GM19372 (cell line): ENCODE measurements around the gene GET3.

Source experiments
- ATAC-seq: cut with Tn5 transposase; IDR thresholded peaks from one replicate; pipeline ENCODE4 v1.9.1; 2021; ENCODE audit warnings: mild to moderate bottlenecking, low read depth, moderate library complexity; ENCODE audit not compliant: unreplicated experiment

Gene GET3

GRCh38 chr19:12778017-12778904 is 41.0 kb downstream of the GET3 start:
- no peak for ATAC-seq

DNA sequence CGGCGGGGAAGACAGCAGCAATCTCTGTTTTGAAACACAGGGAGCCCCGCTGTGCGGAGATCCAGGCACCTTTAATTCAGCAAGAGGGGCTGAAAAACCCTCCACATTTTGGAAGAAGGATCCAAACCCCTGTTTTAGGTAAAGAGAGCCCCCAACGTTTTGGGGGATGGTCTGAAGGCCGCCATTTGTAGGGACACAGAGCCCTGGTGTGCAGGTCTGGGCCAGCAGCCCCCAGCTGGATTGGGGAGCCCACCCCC is 41.5 kb downstream of the GET3 start:
- no peak for ATAC-seq

DNA sequence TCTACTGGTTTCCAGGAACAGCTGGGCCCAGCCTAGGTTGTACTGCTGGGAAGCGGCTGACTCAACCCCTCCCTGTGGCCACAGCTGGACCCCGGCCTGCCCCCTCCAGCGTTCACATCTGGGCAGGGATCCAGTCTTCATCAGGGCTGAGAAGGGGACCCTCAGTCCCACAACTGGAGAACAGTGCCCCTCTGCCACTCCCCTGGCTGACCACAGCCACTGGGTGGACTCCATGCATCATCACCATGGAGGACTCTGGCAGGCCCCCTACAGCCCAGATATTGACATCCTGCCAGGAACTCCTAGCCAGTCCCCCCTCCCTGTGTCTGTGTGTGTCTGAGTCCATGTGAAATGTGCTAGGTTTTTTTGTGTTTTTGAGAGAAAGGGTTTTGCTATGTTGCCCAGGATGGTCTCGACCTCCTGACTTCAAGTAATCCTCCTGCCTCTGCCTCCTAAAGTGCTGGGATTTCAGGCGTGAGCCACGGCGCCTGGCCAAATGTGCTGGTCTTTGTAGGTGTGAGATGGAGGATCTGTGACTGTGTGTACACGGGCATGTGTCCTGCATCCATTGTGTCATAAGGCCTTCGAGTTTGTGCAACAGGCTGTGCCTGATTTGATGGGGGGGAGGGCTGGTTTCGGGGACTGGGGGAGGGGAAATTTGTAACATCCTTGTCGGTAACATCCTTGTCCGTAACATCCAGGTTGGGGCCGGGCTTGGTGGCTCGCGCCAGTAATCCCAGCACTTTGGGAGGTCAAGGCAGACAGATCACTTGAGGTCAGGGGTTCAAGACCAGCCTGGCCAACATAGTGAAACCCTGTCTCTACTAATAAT is 42.1 kb downstream of the GET3 start:
- ATAC-seq = no peak

- ATAC-seq = no peak
These were observed 44.8 kb downstream of the GET3 start for GRCh38 chr19:12782174-12782423.

GRCh38 chr19:12782424-12783290 is 45.4 kb downstream of the GET3 start:
- peak; percentile 47 for ATAC-seq

GRCh38 chr19:12783291-12783848 is 46.1 kb downstream of the GET3 start:
- no peak for ATAC-seq

DNA sequence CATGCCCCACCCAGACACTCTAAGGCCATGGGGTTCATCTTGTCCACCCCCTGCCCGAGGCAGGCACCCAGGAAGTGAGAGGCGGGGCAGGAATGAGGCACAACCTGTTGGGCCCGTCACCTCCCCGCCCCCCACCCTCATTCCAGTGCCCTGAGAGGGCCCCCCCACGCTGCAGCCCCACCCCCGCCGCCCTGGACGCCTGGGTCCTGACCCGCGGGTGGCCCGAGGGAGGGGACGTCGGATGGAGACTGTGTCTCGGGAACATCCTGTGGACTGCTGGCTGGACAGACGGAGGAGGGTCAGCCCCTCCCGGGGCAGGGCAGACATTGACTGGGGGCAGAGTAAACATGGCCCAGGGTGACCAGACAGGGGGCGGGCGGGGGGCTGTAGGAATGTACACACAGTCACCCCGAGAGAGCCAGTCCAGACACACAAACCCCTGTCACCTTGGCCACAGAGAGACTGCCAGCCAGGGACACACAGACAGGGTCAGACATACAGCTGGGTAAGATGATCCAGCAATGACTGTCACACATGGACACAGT is 46.6 kb downstream of the GET3 start:
- ATAC-seq = no peak

DNA sequence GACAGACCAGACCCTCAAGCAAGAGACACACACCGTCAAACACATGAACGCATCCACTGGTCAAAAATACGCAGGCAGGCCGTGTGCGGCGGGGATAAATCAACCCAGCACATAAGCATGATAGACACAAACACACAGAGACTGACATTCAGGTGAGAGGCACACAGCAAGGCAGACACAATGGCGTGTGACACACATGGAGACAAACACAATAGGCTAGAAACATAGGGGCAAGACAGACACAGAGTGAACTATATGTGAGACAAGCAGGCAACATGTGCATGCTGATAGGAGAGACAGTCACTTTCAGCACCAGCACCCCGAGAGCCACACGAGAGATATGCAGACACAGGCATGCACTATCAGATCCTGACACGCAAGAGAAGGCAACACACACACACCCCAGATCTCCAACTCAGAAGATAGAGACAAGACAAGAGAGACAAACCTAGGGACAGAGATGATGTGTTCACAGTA is 47.1 kb downstream of the GET3 start:
- no peak for ATAC-seq

- no peak for ATAC-seq
These were observed 47.7 kb downstream of the GET3 start for GRCh38 chr19:12784871-12785430.

- no peak for ATAC-seq
These were observed 48.2 kb downstream of the GET3 start for GRCh38 chr19:12785431-12786031.

GRCh38 chr19:12786141-12786870 is 49.0 kb downstream of the GET3 start:
- no peak for ATAC-seq

DNA sequence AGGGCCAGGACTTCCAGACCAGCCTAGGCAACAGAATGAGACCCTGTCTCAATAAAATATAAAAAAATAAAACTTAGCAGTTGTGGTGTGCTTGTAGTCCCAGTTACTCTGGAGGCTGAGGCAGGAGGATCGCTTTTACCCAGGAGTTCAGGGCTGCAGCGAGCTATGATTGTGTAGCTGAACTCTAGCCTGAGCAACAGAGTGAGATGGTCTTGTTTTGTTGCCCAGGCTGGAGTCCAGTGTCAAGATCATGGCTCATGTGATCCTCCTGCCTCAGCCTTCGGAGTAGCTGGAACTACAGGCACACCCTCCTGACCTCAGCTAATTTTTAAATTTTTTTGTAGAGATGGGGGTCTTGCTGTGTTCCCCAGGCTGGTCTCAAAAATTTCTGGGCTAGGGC is 49.7 kb downstream of the GET3 start:
- no peak for ATAC-seq

GRCh38 chr19:12787458-12787857 is 50.2 kb downstream of the GET3 start:
- ATAC-seq = no peak

GRCh38 chr19:12788042-12788681 is 50.9 kb downstream of the GET3 start:
- no peak for ATAC-seq

DNA sequence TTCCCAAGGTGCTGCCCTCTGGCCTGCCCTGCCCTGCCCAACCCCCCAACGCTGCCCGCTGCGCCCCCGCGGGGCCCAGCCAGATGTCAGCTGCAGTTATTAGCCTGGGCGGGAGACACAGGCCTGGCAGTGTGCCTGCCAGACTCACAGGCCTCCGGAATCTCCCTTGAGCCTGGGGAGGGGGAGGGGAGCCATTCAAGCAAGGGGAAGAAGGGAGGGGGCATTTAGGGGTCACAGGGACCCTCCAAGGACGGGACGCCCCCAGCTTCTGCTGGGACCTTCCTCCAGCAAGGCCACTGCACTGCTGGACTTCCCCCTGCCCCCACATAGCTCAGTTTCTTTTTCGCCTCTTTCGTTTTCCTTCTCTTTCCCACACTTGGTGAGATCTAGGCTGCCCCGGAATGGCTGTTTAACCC is 51.4 kb downstream of the GET3 start:
- no peak for ATAC-seq

DNA sequence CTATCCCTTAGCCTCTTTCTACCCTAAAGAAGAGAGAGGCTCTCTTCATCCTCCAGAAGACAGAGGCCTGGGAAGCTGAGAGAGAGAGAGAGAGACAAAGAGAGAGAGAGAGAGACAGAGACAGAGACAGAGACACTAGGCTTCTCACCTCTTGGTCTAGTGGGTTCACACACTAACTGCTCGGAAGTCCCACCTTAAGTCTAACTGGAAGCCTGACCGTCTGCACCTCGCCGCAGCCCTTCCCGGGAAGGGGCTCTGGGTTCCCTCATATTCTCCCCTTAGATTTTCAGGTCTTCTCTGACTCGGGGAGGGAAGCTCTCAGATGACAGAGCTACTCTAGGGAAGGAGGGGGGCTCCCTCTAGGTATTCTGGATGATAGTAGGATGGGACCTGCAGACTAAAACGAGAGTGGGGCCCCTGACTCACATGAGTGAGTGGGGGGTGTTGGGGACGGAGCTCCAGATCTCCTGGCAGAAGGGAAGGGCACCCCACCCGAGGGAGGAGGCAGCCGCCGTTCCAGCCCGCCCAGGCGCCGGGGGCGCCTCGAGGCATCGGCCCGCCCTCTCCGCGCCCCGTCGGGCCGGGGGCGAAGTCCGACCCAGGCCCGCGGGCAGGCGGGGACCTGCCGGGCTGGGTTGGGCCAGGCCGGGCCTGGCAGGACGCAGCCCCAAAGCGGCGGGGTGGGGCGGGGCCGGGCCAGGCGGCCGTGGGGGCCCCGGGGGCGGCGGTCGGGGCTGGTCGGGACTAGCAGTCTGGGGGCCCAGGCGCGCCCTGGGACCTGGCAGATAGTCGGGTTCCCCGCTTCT is 52.0 kb downstream of the GET3 start:
- no peak for ATAC-seq

DNA sequence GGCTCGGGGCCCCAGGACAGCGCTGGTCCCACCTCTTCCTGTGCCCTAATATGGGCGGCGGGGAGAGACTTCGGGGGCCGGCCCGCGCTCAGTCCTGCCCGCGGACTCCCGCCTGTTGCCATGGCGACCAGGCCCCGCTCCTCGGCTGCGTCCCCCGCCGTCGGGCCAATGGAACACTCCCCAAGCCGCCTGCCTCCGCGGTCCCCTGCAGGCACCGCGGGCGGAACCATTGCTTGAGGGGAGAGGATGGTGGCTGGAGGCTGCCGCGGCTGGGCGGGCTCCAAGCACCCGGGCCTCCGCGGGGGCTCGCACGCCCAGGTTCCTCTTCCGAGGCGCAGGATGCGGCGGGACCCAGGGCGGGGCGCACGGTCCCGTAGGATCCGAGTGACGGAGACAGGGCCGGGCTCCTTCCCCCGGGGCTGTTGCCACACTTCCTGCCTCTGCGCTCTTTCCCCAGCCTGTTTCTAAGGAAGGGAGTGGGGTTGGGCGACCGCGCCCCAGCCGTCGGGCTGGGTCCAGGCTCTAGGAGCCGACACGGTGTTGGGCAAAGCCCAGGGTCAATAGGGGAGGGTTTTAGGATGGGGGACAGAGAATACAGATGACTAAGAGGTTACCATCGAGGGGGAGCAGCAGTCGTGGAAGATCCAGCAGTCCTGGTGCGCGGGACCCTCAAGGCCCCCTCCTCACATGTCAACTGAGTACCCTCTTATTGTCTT is 52.8 kb downstream of the GET3 start:
- ATAC-seq = peak; percentile 36
